Psoas muscle (tissue), 8 donors: ENCODE measurements around the gene AP3B1. TPM values are rescaled to one million over a fixed set of nuclear protein-coding genes. Genes with fewer than 3 reads are reported as not detected.

Source experiments
- ATAC-seq, 4 donors: fragments of 200-7000 bp; cut with Tn5 transposase; one replicate each; pipeline ENCODE4 v1.9.1; 2020; ENCODE audit warnings: moderate library complexity in 3 of 4, mild to moderate bottlenecking in 2 of 4
- DNase-seq, 2 donors: peaks; one replicate each; pipeline ENCODE4 v3.0.0-alpha.2; 2020
- H3K27ac ChIP-seq: fragments of 200-600 bp; one replicate; pipeline ENCODE4 v1.8.0; 2022
- H3K27me3 ChIP-seq, 3 donors: fragments of 200-600 bp in 1 of 3; one replicate each; pipeline versions ENCODE4 v1.6.1 to v1.8.0; 2013 to 2022; ENCODE audit warnings: low read length in 2 of 3, mild to moderate bottlenecking in 2 of 3, moderate library complexity in 1 of 3; ENCODE audit not compliant: insufficient read depth in 3 of 3
- H3K36me3 ChIP-seq, 2 donors: fragments of 200-600 bp in 1 of 2; one replicate each; pipeline versions ENCODE4 v1.6.1 to v1.8.0; 2013 to 2022; ENCODE audit warnings: low read depth in 1 of 2, mild to moderate bottlenecking in 1 of 2, moderate library complexity in 1 of 2; ENCODE audit not compliant: insufficient read depth in 1 of 2
- H3K4me1 ChIP-seq: fragments of 200-600 bp; one replicate; pipeline ENCODE4 v1.8.0; 2022
- H3K4me3 ChIP-seq: fragments of 200-600 bp; one replicate; pipeline ENCODE4 v1.8.0; 2022; ENCODE audit warnings: mild to moderate bottlenecking
- H3K9me3 ChIP-seq: fragments of 200-600 bp; one replicate; pipeline ENCODE4 v1.8.0; 2022
- CTCF ChIP-seq: fragments of 200-600 bp; IDR thresholded peaks from one replicate; pipeline ENCODE4 v1.8.0; 2022; ENCODE audit warnings: antibody characterized with exemption
- WGBS, 3 donors: extraction: QIAGEN DNeasy Blood & Tissue Kit; methylation state at CpG; one replicate each; pipeline versions ENCODE4 v1.1.6 to v1.1.7; 2013; 5-methylcytosine and 5-hydroxymethylcytosine counted together
- intact Hi-C, 2 donors: fragments of 100-400 bp; cut with DNase I; formaldehyde crosslinking; loops; one replicate each; pipeline versions ENCODE4 v1.11.0 to v1.14.2; 2022
- polyA plus RNA-seq, 3 donors: library from polyadenylated mRNA; stranded (reverse); fragments of 200-250 nt; gene quantifications; one replicate each; pipeline ENCODE4 v1.2.3, GENCODE V29; 2013
- total RNA-seq, 4 donors: library from RNA; stranded (reverse); fragmentation: NEBNext Ultra II Directional in 2 of 4; extraction: Animal tissue kit (Norgen Biotek cat#: 25700) in 2 of 4; gene quantifications; one replicate each; pipeline versions ENCODE4 v1.2.1 to v1.2.4, GENCODE V29; 2021 to 2023
- donor health status: healthy with polysubstance abuse.
- donor health status: DM: no; HTN: no; CAD: no; lungs with moderate emphysema.
- donor health status: Bipolar disorder and iron deficiency.
- donor health status: healthy.
- donor health status: DM: yes; HTN: yes; CAD: no.
- donor health status: DM: no; HTN: no; CAD: no.
- donor health status: DM: no; HTN: no; CAD: no.
- donor health status: DM: yes; HTN: yes; CAD: no.

Gene AP3B1
- total and polyA plus RNA-seq, 7 donors: 12.4 to 24.4 (median 15.2) TPM

DNA sequence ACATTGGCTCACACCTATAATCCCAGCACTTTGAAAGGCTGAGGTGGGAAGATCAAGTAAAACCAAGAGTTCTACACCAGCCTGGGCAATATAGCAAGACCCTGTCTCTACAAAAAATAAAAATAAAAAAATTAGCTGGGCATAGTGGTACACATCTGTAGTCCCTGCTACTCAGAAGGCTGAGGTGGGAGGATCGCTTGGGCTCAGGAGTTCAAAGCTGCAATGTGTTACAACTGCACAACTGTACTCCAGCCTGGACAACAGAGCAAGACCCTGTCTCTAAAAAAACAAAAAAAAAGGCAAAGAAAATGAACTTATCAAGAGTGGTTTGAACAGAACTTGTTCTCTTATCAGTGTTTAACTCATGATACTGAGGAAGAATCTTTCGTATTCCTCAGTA is 29.3 kb downstream of the AP3B1 start:
- no peak for ATAC-seq
- Histone ChIP-seq H3K4me1 (peaks cover 9% of the 10 kb centered on the region), H3K36me3 (peaks cover 2 to 28% of the 10 kb centered on the region in 2 donors), H3K4me3 (no peak overlapping the region), H3K27ac (no peak overlapping the region), H3K27me3 (no peaks in the 10 kb centered on the region), H3K9me3 (no peaks in the 10 kb centered on the region)
- DNase-seq: no peak
- intact Hi-C loops: no loop called here
- no peak for TF ChIP-seq CTCF
- 99 to 100% (median 100%) methylated on average over 2 of the region's 2 CpGs for WGBS, 3 donors

DNA sequence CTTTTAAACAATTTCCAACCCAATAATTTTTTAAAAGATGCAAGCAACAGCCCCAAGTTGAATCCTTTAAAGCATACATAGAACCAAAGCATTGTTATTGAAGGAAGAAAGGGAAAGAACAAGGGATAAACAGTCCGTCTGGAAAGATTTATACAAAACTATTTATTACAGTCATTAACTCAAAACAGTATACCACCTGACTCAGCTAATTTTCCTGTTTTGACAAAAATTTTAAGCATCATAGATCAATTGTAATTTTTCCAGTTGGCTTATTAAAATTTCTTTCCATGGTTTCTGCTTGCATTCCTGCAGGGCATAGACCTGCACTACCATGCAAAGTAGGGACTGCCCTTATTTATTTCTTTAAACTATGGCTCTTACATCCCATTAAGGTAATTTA is 29.9 kb downstream of the AP3B1 start:
- peaks cover 2 to 28% of the 10 kb centered on the region in 2 donors for H3K36me3 ChIP-seq
- intact Hi-C loops: no loop called here

DNA sequence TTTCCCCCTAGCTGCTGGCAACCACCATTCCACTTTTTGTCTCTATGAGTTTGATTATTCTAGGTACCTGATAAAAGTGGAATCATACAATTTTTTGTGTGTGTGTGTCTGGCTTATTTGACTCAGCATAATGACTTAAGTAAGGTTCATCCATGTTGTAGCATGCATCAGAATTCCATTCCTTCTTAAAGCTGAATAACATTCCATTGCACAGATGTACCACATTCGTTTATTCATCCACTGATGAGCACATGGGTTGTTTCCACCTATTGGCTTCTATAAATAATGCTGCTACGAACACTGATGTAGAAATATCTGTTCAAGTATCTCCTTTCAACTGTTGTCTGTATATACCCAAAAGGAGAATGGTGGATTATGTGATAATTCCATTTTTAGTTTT is 33.7 kb downstream of the AP3B1 start:
- Histone ChIP-seq H3K36me3 (peaks cover 2 to 15% of the 10 kb centered on the region in 2 donors), H3K4me3 (no peak overlapping the region), H3K27me3 (no peaks in the 10 kb centered on the region), H3K4me1 (no peaks in the 10 kb centered on the region), H3K27ac (no peak overlapping the region), H3K9me3 (no peaks in the 10 kb centered on the region)
- DNase-seq (no peak), ATAC-seq (peak in 1 of 4 donors; percentile 41)
- no peak for TF ChIP-seq CTCF
- 35 to 72% (median 45%) methylated on average over 2 of the region's 2 CpGs for WGBS, 3 donors
- intact Hi-C loops: no loop called here

More for the DNA sequence above, 29.9 kb downstream of the AP3B1 start:
- no peak for TF ChIP-seq CTCF
- no peak for ATAC-seq
- 93 to 99% (median 98%) methylated on average over 1 of the region's 1 CpG for WGBS, 3 donors
- DNase-seq: no peak
- no peaks in the 10 kb centered on the region for H3K27me3 ChIP-seq
- H3K27ac ChIP-seq: no peak overlapping the region
- no peak overlapping the region for H3K4me3 ChIP-seq
- peaks cover 9% of the 10 kb centered on the region for H3K4me1 ChIP-seq
- H3K9me3 ChIP-seq: no peaks in the 10 kb centered on the region

- Histone ChIP-seq H3K27me3 (no peaks in the 10 kb centered on the region), H3K4me1 (no peaks in the 10 kb centered on the region), H3K9me3 (no peaks in the 10 kb centered on the region), H3K27ac (no peak overlapping the region), H3K36me3 (no peaks in the 10 kb centered on the region), H3K4me3 (no peak overlapping the region)
- WGBS, 3 donors: 95 to 99% (median 98%) methylated on average over 3 of the region's 3 CpGs
- no peak for TF ChIP-seq CTCF
- intact Hi-C loops: no loop called here
- DNase-seq: no peak
- no peak for ATAC-seq
Measured at GRCh38 chr5:78253201-78253600, 41.3 kb downstream of the AP3B1 start.

- 96 to 98% (median 98%) methylated on average over 5 of the region's 5 CpGs for WGBS, 3 donors
- TF ChIP-seq CTCF: no peak
- Histone ChIP-seq H3K9me3 (no peaks in the 10 kb centered on the region), H3K36me3 (no peaks in the 10 kb centered on the region), H3K4me1 (no peaks in the 10 kb centered on the region), H3K4me3 (no peak overlapping the region), H3K27me3 (no peaks in the 10 kb centered on the region), H3K27ac (no peak overlapping the region)
- DNase-seq (no peak), ATAC-seq (no peak)
- intact Hi-C loops: no loop called here
Measured at GRCh38 chr5:78252715-78253114, 41.8 kb downstream of the AP3B1 start.
